ENCODE results near the gene ARHGAP42.

DNA sequence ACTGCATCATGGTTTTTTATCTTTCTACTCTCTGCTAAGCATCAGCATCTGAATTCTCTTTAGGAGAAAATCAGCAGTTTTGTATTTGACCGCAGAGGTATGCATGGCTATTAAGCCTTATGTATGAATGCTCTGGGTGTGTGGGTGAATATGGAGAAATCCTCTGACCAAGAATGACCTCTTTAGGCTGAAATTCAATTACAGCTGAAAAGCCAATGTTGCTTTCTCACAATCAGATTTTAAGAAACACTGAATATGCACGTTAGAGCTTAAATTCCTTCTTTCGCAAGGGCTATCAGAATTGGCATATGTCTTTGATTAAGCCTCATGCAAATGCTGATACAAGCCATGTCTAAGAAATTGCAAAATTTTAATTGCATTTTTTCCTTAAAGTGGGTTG lies 43.2 kb downstream of the ARHGAP42 start:
- TF ChIP-seq, protein P1, sequence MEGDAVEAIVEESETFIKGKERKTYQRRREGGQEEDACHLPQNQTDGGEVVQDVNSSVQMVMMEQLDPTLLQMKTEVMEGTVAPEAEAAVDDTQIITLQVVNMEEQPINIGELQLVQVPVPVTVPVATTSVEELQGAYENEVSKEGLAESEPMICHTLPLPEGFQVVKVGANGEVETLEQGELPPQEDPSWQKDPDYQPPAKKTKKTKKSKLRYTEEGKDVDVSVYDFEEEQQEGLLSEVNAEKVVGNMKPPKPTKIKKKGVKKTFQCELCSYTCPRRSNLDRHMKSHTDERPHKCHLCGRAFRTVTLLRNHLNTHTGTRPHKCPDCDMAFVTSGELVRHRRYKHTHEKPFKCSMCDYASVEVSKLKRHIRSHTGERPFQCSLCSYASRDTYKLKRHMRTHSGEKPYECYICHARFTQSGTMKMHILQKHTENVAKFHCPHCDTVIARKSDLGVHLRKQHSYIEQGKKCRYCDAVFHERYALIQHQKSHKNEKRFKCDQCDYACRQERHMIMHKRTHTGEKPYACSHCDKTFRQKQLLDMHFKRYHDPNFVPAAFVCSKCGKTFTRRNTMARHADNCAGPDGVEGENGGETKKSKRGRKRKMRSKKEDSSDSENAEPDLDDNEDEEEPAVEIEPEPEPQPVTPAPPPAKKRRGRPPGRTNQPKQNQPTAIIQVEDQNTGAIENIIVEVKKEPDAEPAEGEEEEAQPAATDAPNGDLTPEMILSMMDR (conservative IDR thresholded peaks at IDR 0.05; ENCODE audit: low read depth, low read length) = no peak
- TF ChIP-seq CHD1 (IDR thresholded peaks at IDR 0.05; ENCODE audit: low read depth, low read length) (no peak), POLR2A (IDR thresholded peaks at IDR 0.05; ENCODE audit: low read depth, low read length) (no peak), RAD21 (IDR thresholded peaks at IDR 0.05; ENCODE audit: low read length) (no peak), SMC3 (IDR thresholded peaks at IDR 0.05; ENCODE audit: low read depth, low read length) (no peak), MAZ (IDR thresholded peaks at IDR 0.05; ENCODE audit: borderline replicate concordance, low read depth, low read length) (no peak), CEBPB (IDR thresholded peaks at IDR 0.05; ENCODE audit: low read depth, low read length) (no peak), RFX5 (IDR thresholded peaks at IDR 0.05; ENCODE audit: low read depth, low read length) (no peak), MXI1 (IDR thresholded peaks at IDR 0.05; ENCODE audit: borderline replicate concordance, low read depth, low read length) (no peak)
- TF ChIP-seq, protein P2, sequence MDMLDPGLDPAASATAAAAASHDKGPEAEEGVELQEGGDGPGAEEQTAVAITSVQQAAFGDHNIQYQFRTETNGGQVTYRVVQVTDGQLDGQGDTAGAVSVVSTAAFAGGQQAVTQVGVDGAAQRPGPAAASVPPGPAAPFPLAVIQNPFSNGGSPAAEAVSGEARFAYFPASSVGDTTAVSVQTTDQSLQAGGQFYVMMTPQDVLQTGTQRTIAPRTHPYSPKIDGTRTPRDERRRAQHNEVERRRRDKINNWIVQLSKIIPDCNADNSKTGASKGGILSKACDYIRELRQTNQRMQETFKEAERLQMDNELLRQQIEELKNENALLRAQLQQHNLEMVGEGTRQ (IDR thresholded peaks at IDR 0.05; ENCODE audit: low read depth, low read length) = no peak
- TF ChIP-seq, protein P3, sequence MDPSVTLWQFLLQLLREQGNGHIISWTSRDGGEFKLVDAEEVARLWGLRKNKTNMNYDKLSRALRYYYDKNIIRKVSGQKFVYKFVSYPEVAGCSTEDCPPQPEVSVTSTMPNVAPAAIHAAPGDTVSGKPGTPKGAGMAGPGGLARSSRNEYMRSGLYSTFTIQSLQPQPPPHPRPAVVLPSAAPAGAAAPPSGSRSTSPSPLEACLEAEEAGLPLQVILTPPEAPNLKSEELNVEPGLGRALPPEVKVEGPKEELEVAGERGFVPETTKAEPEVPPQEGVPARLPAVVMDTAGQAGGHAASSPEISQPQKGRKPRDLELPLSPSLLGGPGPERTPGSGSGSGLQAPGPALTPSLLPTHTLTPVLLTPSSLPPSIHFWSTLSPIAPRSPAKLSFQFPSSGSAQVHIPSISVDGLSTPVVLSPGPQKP (IDR thresholded peaks at IDR 0.05; ENCODE audit: borderline replicate concordance, low read depth, low read length) = no peak

Measured in IMR-90 (cell line).